Mammary epithelial cell (primary cell): ENCODE data around the gene TBC1D22A.

Source experiments
- EZH2 ChIP-seq: IDR thresholded peaks from 2 replicates; pipeline ENCODE4 v1.6.1; 2012; ENCODE audit warnings: low read length, inconsistent platforms, borderline replicate concordance
- TF ChIP-seq, protein P1 (sequence below), 2 donors: IDR thresholded peaks in 1 of 2; conservative IDR thresholded peaks in 1 of 2; 2 replicates each; pipeline ENCODE4 v1.5.1; 2011 to 2012; ENCODE audit warnings: inconsistent platforms in 2 of 2, low read length in 2 of 2, mild to moderate bottlenecking in 2 of 2, control low read depth in 1 of 2, low read depth in 1 of 2; ENCODE audit not compliant: insufficient read depth in 1 of 2; ENCODE audit errors: extremely low read depth in 1 of 2

DNA sequence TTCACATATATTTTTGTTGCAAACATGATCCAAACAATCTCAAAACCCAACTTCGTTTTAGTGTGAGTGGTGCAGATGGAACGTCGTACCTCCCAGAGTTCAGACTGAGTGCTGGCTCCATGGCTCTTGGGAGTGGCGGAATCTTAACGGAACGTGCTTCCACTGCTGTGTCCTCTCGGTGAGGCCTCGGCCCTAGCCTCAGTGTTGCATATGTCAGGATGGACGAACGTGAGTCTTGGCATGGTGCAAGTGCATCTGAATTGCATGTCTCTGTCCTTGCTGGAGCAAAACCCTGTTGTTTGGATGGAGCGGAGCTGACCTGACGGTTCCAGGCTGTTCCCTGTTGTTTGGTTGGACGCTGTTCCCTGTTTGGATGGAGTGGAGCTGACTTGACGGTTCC lies 306.8 kb downstream of the TBC1D22A start:
- TF ChIP-seq, protein P1, sequence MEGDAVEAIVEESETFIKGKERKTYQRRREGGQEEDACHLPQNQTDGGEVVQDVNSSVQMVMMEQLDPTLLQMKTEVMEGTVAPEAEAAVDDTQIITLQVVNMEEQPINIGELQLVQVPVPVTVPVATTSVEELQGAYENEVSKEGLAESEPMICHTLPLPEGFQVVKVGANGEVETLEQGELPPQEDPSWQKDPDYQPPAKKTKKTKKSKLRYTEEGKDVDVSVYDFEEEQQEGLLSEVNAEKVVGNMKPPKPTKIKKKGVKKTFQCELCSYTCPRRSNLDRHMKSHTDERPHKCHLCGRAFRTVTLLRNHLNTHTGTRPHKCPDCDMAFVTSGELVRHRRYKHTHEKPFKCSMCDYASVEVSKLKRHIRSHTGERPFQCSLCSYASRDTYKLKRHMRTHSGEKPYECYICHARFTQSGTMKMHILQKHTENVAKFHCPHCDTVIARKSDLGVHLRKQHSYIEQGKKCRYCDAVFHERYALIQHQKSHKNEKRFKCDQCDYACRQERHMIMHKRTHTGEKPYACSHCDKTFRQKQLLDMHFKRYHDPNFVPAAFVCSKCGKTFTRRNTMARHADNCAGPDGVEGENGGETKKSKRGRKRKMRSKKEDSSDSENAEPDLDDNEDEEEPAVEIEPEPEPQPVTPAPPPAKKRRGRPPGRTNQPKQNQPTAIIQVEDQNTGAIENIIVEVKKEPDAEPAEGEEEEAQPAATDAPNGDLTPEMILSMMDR (conservative IDR thresholded peaks at IDR 0.05 in 1 of 2, IDR thresholded peaks at IDR 0.05 in 1 of 2; ENCODE audit: extremely low read depth in 1 of 2, insufficient read depth in 1 of 2, low read depth in 1 of 2, low read length in 2 of 2): no peak
- no peak for TF ChIP-seq EZH2
